HepG2 (cell line): ENCODE measurements around the gene SLC25A11. TPM values are rescaled to one million over a fixed set of nuclear protein-coding genes. Genes with fewer than 3 reads are reported as not detected.

ENCODE experiments used
- CTCF ChIP-seq: sonication (generic); formaldehyde crosslinking; IDR thresholded peaks from 2 replicates; pipeline ENCODE4 v1.5.0; 2020; ENCODE audit warnings: mild to moderate bottlenecking, missing genetic modification reagents, moderate library complexity
- ELF3 ChIP-seq: IDR thresholded peaks from 2 replicates; pipeline ENCODE4 v1.6.1; 2016; ENCODE audit warnings: missing genetic modification reagents, missing compliant biosample characterization
- ELF4 ChIP-seq: sonication (generic); formaldehyde crosslinking; IDR thresholded peaks from 2 replicates; pipeline ENCODE4 v1.5.0; 2020; ENCODE audit warnings: missing genetic modification reagents, mild to moderate bottlenecking, moderate library complexity, borderline replicate concordance
- HNF4A ChIP-seq: sonication (generic); formaldehyde crosslinking; IDR thresholded peaks from 2 replicates; pipeline ENCODE4 v1.4.0; 2020; ENCODE audit warnings: missing genetic modification reagents
- LRRFIP1 ChIP-seq: sonication (generic); formaldehyde crosslinking; conservative IDR thresholded peaks from 2 replicates; pipeline ENCODE4 v1.4.0; 2020; ENCODE audit warnings: missing genetic modification reagents
- REST ChIP-seq, 2 experiments: IDR thresholded peaks; 2 replicates each; pipeline ENCODE4 v1.6.1; 2011 to 2012; ENCODE audit warnings: low read length in 2 of 2, borderline replicate concordance in 1 of 2, low read depth in 1 of 2, mild to moderate bottlenecking in 1 of 2, moderate library complexity in 1 of 2
- SMYD3 ChIP-seq: sonication (generic); formaldehyde crosslinking; IDR thresholded peaks from 2 replicates; pipeline ENCODE4 v1.8.1; 2023; ENCODE audit warnings: mild to moderate bottlenecking, missing genetic modification reagents
- SOX5 ChIP-seq: IDR thresholded peaks from 2 replicates; pipeline ENCODE4 v1.6.1; 2016; ENCODE audit warnings: borderline replicate concordance
- TAF1 ChIP-seq: sonication (generic); formaldehyde crosslinking; IDR thresholded peaks from 2 replicates; pipeline ENCODE4 v1.4.0; 2020; ENCODE audit warnings: missing genetic modification reagents
- TCF12 ChIP-seq, 2 experiments: fragments of 450-650 bp in 1 of 2; sonication (generic) in 1 of 2; formaldehyde crosslinking in 1 of 2; IDR thresholded peaks; 2 replicates each; pipeline versions ENCODE4 v1.6.1 to v1.8.0; 2017 to 2022; ENCODE audit warnings: antibody characterized with exemption in 1 of 2, mild to moderate bottlenecking in 1 of 2, missing genetic modification reagents in 1 of 2, moderate library complexity in 1 of 2
- THAP11 ChIP-seq: IDR thresholded peaks from 2 replicates; pipeline ENCODE4 v1.6.1; 2016; ENCODE audit warnings: missing biosample characterization, missing genetic modification reagents
- ZBTB26 ChIP-seq: IDR thresholded peaks from 2 replicates; pipeline ENCODE4 v1.6.1; 2016; ENCODE audit warnings: missing compliant biosample characterization, missing genetic modification reagents, borderline replicate concordance
- ZBTB33 ChIP-seq: sonication (generic); formaldehyde crosslinking; IDR thresholded peaks from 2 replicates; pipeline ENCODE4 v1.4.0; 2020; ENCODE audit warnings: missing genetic modification reagents
- ZFP62 ChIP-seq: sonication (generic); formaldehyde crosslinking; IDR thresholded peaks from 2 replicates; pipeline ENCODE4 v1.4.0; 2020; ENCODE audit warnings: missing genetic modification reagents
- ZNF224 ChIP-seq: sonication (generic); formaldehyde crosslinking; IDR thresholded peaks from 2 replicates; pipeline ENCODE4 v1.5.0; 2020; ENCODE audit warnings: mild to moderate bottlenecking, missing genetic modification reagents
- ZNF75D ChIP-seq: sonication (generic); formaldehyde crosslinking; IDR thresholded peaks from 2 replicates; pipeline ENCODE4 v1.8.1; 2023; ENCODE audit warnings: missing genetic modification reagents, mild to moderate bottlenecking, borderline replicate concordance
- polyA plus RNA-seq, 8 experiments: library from polyadenylated mRNA; depleted of rRNA in 3 of 8; stranded (reverse) in 7 of 8; unstranded in 1 of 8; fragments of >200 nt; fragmentation: Illumina TruSeq in 4 of 8; extraction: Trizol in 4 of 8; gene quantifications; 2 replicates each; pipeline versions ENCODE4 v1.2.1 to v1.2.3, GENCODE V29; 2011 to 2016; ENCODE audit warnings: low read depth in 4 of 8, missing spikeins in 1 of 8, mixed read lengths in 1 of 8; ENCODE audit not compliant: insufficient read depth in 1 of 8
- total RNA-seq, 5 experiments: library from RNA; depleted of rRNA; stranded (reverse); fragments of >200 nt; fragmentation: Illumina TruSeq; extraction: Trizol; gene quantifications; 2 replicates each; pipeline ENCODE4 v1.2.3, GENCODE V29; 2016; ENCODE audit warnings: low read depth in 1 of 5

The SLC25A11 gene
- total and polyA plus RNA-seq, 2 of the 13 experiments (the other 11 are each of a cell fraction or from before 2014, with no cell fraction given): 35.4 to 47.2 TPM

GRCh38 chr17:4967539-4968485, 28.0 kb upstream of the SLC25A11 start, which contains the start of gene SPAG7 (continued):
- TF ChIP-seq REST (IDR thresholded peaks at IDR 0.05; ENCODE audit: borderline replicate concordance in 1 of 2, low read depth in 1 of 2, low read length in 2 of 2): no peak; a peak in 1 of 4 replicates
- TF ChIP-seq TAF1 (CRISPR knock-in tag): peak; percentile 92
- no peak; the same call in 1 of the 2 replicates for TF ChIP-seq ZNF224
- peak; percentile 73; the same call in 1 of the 2 replicates for TF ChIP-seq THAP11 (CRISPR knock-in tag)
- no peak for TF ChIP-seq ELF4 (CRISPR knock-in tag)
- TF ChIP-seq CTCF (CRISPR knock-in tag): 0 out of 2 replicates have a peak, but pooled peaks have one; percentile 26
- peak; percentile 60; the same call in 1 of the 2 replicates for TF ChIP-seq SMYD3 (CRISPR knock-in tag)
- no peak for TF ChIP-seq ZBTB33 (CRISPR knock-in tag)
- no peak for TF ChIP-seq TCF12 (IDR thresholded peaks at IDR 0.05)
- no peak for TF ChIP-seq TCF12 (CRISPR knock-in tag; IDR thresholded peaks at IDR 0.05)
- no peak for TF ChIP-seq HNF4A (CRISPR knock-in tag)
- TF ChIP-seq ELF3 (CRISPR knock-in tag): peak; percentile 47
- TF ChIP-seq ZBTB26 (CRISPR knock-in tag): 0 out of 2 replicates have a peak, but pooled peaks have one; percentile 17
- TF ChIP-seq SOX5: 0 out of 2 replicates have a peak, but pooled peaks have one; percentile 7
- TF ChIP-seq LRRFIP1: no peak
- no peak for TF ChIP-seq ZFP62 (CRISPR knock-in tag)
- TF ChIP-seq ZNF75D: no peak
